Keratinocyte (primary cell): ENCODE results near the gene MRPS23. TPM values are rescaled to one million over a fixed set of nuclear protein-coding genes. Genes with fewer than 3 reads are reported as not detected.

Experiments used
- DNase-seq: peaks from one replicate; pipeline ENCODE4 v3.0.0-alpha.2; 2011; ENCODE audit warnings: low read depth, missing footprints, low spot score
- FAIRE-seq: peaks from 2 replicates; lab custom pipeline; 2011; peaks lifted over from hg19 to GRCh38; lab: Jason Lieb, UNC
- H2AFZ ChIP-seq: 2 replicates; pipeline ENCODE4 v1.6.0; 2012; ENCODE audit warnings: low read length, control low read depth, inconsistent platforms; ENCODE audit not compliant: control insufficient read depth
- H3K27ac ChIP-seq: 2 replicates; pipeline ENCODE4 v1.5.1; 2011; ENCODE audit warnings: low read length; ENCODE audit not compliant: control insufficient read depth, insufficient read depth
- H3K27me3 ChIP-seq: 3 replicates; pipeline ENCODE4 v1.6.0; 2011; ENCODE audit warnings: low read length; ENCODE audit not compliant: control insufficient read depth, insufficient read depth; ENCODE audit errors: extremely low read depth
- H3K36me3 ChIP-seq, 2 experiments: 2 replicates in 1 of 2; 3 replicates in 1 of 2; pipeline ENCODE4 v1.5.1; 2011; ENCODE audit warnings: low read length in 2 of 2, mild to moderate bottlenecking in 1 of 2; ENCODE audit not compliant: control insufficient read depth in 2 of 2, insufficient read depth in 2 of 2; ENCODE audit errors: extremely low read depth in 1 of 2
- H3K4me1 ChIP-seq: 3 replicates; pipeline ENCODE4 v1.5.1; 2011; ENCODE audit warnings: low read length; ENCODE audit not compliant: control insufficient read depth, insufficient read depth; ENCODE audit errors: extremely low read depth
- H3K4me2 ChIP-seq: 3 replicates; pipeline ENCODE4 v1.6.0; 2011; ENCODE audit warnings: low read depth, low read length; ENCODE audit not compliant: control insufficient read depth, insufficient read depth; ENCODE audit errors: extremely low read depth
- H3K4me3 ChIP-seq, 3 experiments: fragments of 200-600 bp in 1 of 3; sonication (generic) in 1 of 3; 2 replicates in 2 of 3; 3 replicates in 1 of 3; pipeline ENCODE4 v1.5.1; 2011 to 2016; ENCODE audit warnings: low read length in 3 of 3, mild to moderate bottlenecking in 3 of 3, control low read depth in 2 of 3, inconsistent platforms in 1 of 3, low read depth in 1 of 3, mixed read lengths in 1 of 3, mixed run types in 1 of 3, moderate library complexity in 1 of 3; ENCODE audit not compliant: control insufficient read depth in 2 of 3, insufficient read depth in 2 of 3; ENCODE audit errors: extremely low read depth in 1 of 3
- H3K79me2 ChIP-seq: 2 replicates; pipeline ENCODE4 v1.6.0; 2012; ENCODE audit warnings: low read length; ENCODE audit not compliant: control insufficient read depth, insufficient read depth
- H3K9ac ChIP-seq: 3 replicates; pipeline ENCODE4 v1.6.0; 2011; ENCODE audit warnings: low read length; ENCODE audit not compliant: control insufficient read depth, insufficient read depth; ENCODE audit errors: extremely low read depth
- H3K9me1 ChIP-seq: 3 replicates; pipeline ENCODE4 v1.6.0; 2011; ENCODE audit warnings: low read length; ENCODE audit not compliant: control insufficient read depth, insufficient read depth; ENCODE audit errors: extremely low read depth
- H3K9me3 ChIP-seq: 2 replicates; pipeline ENCODE4 v1.5.1; 2012; ENCODE audit warnings: low read depth, low read length; ENCODE audit not compliant: control insufficient read depth
- H4K20me1 ChIP-seq: 3 replicates; pipeline ENCODE4 v1.6.0; 2011; ENCODE audit warnings: low read length; ENCODE audit not compliant: control insufficient read depth, insufficient read depth; ENCODE audit errors: extremely low read depth
- EZH2 ChIP-seq: IDR thresholded peaks from one replicate; pipeline ENCODE4 v1.6.1; 2012; ENCODE audit warnings: inconsistent platforms, mild to moderate bottlenecking, low read length, moderate library complexity
- dilution Hi-C: fragments of 300-500 bp; cut with MboI; formaldehyde crosslinking; loops from one replicate; pipeline ENCODE4 v1.7.0; 2020; ENCODE audit warnings: low sequenced_read_pairs; ENCODE audit not compliant: extremely low pct_ligation_motif_present
- polyA plus RNA-seq, 5 experiments: library from polyadenylated mRNA; depleted of rRNA in 3 of 5; stranded (reverse) in 3 of 5; stranded (forward) in 1 of 5; unstranded in 1 of 5; fragments of >200 nt; gene quantifications; 1 replicate in 1 of 5; 2 replicates in 3 of 5; 3 replicates in 1 of 5; pipeline versions ENCODE4 v1.2.1 to v1.2.3, GENCODE V29; 2011 to 2012; ENCODE audit warnings: missing spikeins in 2 of 5, low read depth in 1 of 5, low replicate concordance in 1 of 5
- TF ChIP-seq, protein P1 (sequence below), 3 experiments: IDR thresholded peaks in 1 of 3; conservative IDR thresholded peaks in 1 of 3; optimal IDR thresholded peaks in 1 of 3; 2 replicates in 2 of 3; 3 replicates in 1 of 3; pipeline versions ENCODE3 to v1.5.1; 2011; ENCODE audit warnings: low read length in 3 of 3, mild to moderate bottlenecking in 3 of 3, moderate library complexity in 2 of 3, control low read depth in 1 of 3, inconsistent platforms in 1 of 3; ENCODE audit not compliant: insufficient read depth in 2 of 3; ENCODE audit errors: extremely low read depth in 1 of 3

MRPS23 gene
- polyA plus RNA-seq, 1 donor (not counting 4 experiments of a cell fraction or from before 2014, with no cell fraction given), result 57.3 TPM

DNA sequence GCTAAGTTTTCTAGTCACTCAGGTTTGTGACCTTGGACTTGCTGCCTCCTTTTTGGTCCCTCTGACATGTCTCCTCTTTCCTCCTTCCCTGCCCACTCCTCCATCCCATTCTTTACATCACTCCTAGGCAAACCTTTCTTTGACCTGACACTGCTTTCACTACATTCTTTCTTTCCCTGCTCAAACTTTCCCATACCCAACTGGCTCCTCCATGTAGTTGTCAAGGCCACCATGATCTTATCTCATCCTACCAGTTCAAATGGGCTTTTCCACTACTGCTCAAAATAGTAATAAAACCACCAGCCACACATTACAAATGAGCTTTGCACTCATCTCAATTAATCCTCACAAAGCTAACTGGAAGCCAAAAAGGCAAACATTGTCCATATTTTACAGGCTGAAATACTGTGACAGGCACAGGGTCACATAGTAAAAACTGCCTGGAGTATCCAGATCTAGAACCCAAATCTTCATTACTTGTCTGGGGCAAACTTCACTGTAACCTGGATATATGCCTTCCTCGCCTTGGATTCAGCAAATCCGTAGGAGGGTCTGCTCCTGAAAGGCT lies 14.4 kb downstream of the MRPS23 start:
- Histone ChIP-seq H3K9me3 (no peaks in the 10 kb centered on the region), H3K4me2 (no peak overlapping the region), H3K79me2 (no peaks in the 10 kb centered on the region), H3K4me3 (no peak overlapping the region), H3K27me3 (no peaks in the 10 kb centered on the region), H3K9me1 (peaks cover 2% of the 10 kb centered on the region), H3K4me1 (peaks cover 8% of the 10 kb centered on the region), H3K9ac (no peak overlapping the region), H4K20me1 (no peaks in the 10 kb centered on the region), H3K27ac (no peak overlapping the region), H3K36me3 (peaks cover 10 to 11% of the 10 kb centered on the region in 2 experiments), H2AFZ (no peak overlapping the region)
- no peak for TF ChIP-seq EZH2
- TF ChIP-seq, protein P1, sequence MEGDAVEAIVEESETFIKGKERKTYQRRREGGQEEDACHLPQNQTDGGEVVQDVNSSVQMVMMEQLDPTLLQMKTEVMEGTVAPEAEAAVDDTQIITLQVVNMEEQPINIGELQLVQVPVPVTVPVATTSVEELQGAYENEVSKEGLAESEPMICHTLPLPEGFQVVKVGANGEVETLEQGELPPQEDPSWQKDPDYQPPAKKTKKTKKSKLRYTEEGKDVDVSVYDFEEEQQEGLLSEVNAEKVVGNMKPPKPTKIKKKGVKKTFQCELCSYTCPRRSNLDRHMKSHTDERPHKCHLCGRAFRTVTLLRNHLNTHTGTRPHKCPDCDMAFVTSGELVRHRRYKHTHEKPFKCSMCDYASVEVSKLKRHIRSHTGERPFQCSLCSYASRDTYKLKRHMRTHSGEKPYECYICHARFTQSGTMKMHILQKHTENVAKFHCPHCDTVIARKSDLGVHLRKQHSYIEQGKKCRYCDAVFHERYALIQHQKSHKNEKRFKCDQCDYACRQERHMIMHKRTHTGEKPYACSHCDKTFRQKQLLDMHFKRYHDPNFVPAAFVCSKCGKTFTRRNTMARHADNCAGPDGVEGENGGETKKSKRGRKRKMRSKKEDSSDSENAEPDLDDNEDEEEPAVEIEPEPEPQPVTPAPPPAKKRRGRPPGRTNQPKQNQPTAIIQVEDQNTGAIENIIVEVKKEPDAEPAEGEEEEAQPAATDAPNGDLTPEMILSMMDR (optimal IDR thresholded peaks at IDR 0.05 in 1 of 3, IDR thresholded peaks at IDR 0.05 in 1 of 3, conservative IDR thresholded peaks at IDR 0.05 in 1 of 3; ENCODE audit: extremely low read depth in 1 of 3, insufficient read depth in 2 of 3, low read length in 3 of 3), result no peak
- FAIRE-seq, result no peak
- no peak for DNase-seq
- dilution Hi-C loops, result no loop called here

DNA sequence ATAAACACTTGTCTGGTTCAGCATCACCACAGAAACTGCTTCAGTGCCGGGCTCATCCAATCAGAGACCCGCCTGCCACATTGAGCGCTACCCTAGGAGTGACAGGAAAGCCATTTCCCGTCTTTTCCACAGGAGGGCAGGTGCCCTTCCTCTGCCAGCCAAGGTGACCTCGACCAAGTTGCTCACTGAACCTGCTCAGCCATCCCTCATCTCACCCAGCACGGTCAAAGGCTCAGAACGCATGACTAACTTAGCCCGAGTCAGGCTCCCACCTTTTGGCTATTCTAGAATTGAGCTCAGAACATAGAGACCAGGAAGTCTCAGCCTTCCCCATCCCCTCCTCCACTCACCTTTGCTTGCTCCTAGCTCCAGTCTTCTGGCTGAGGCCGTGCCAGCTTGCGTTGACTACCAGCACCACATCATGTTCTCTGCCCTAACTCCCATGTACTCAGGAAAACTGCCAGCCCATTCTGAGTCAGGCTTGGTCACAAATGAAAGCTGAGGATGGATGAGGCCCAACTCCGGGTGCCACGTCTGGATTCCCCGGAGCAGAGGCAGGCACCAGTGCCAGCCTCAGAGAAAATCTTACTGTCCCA lies 15.6 kb downstream of the MRPS23 start:
- H3K79me2 ChIP-seq, result no peaks in the 10 kb centered on the region
- peaks cover 8% of the 10 kb centered on the region for H3K4me1 ChIP-seq
- dilution Hi-C loops, result no loop called here
- no peak overlapping the region for H2AFZ ChIP-seq
- no peaks in the 10 kb centered on the region for H3K27me3 ChIP-seq
- no peak overlapping the region for H3K9ac ChIP-seq
- no peaks in the 10 kb centered on the region for H3K9me3 ChIP-seq
- H3K36me3 ChIP-seq, result peaks cover 7 to 8% of the 10 kb centered on the region in 2 experiments
- H3K4me2 ChIP-seq, result no peak overlapping the region
- DNase-seq (no peak), FAIRE-seq (peak; percentile 9)
- H3K9me1 ChIP-seq, result peaks cover 2% of the 10 kb centered on the region
- TF ChIP-seq, protein P1 (optimal IDR thresholded peaks at IDR 0.05 in 1 of 3, IDR thresholded peaks at IDR 0.05 in 1 of 3, conservative IDR thresholded peaks at IDR 0.05 in 1 of 3; ENCODE audit: extremely low read depth in 1 of 3, insufficient read depth in 2 of 3, low read length in 3 of 3), result peak; percentile 20 to 33 (median 31)
- no peak for TF ChIP-seq EZH2
- H4K20me1 ChIP-seq, result no peaks in the 10 kb centered on the region
- H3K4me3 ChIP-seq, result no peak overlapping the region
- no peak overlapping the region for H3K27ac ChIP-seq
